ENCODE results near the gene RBM28.

RBM28 gene

GRCh38 chr7:128265906-128266300, 77.8 kb downstream of the RBM28 start:
- H3K27me3 ChIP-seq (ENCODE audit: low read depth), result no peaks in the 10 kb centered on the region
- H3K4me1 ChIP-seq, result peaks cover 10% of the 10 kb centered on the region
- in situ Hi-C loops (cut with MboI; ENCODE audit: low sequenced_read_pairs), result no loop called here

GRCh38 chr7:128265156-128265905, 78.4 kb downstream of the RBM28 start:
- Histone ChIP-seq H3K36me3 (replicated peaks) (no peaks in the 10 kb centered on the region), H3K4me3 (no peak overlapping the region), H3K9me3 (no peaks in the 10 kb centered on the region), H3K27me3 (ENCODE audit: low read depth) (no peaks in the 10 kb centered on the region), H3K4me1 (peaks cover 10% of the 10 kb centered on the region)
- in situ Hi-C loops (cut with MboI; ENCODE audit: low sequenced_read_pairs), result no loop called here
- no peak for DNase-seq (ENCODE audit: low spot score in 2 of 2)

More at GRCh38 chr7:128265906-128266300, 77.8 kb downstream of the RBM28 start:
- H3K36me3 ChIP-seq (replicated peaks), result no peaks in the 10 kb centered on the region
- DNase-seq (ENCODE audit: low spot score in 2 of 2), result no peak
- no peaks in the 10 kb centered on the region for H3K9me3 ChIP-seq
- no peak overlapping the region for H3K4me3 ChIP-seq

GRCh38 chr7:128264477-128264876, 79.2 kb downstream of the RBM28 start:
- in situ Hi-C loops (cut with MboI; ENCODE audit: low sequenced_read_pairs), result no loop called here
- H3K36me3 ChIP-seq (replicated peaks), result no peaks in the 10 kb centered on the region
- peaks cover 10% of the 10 kb centered on the region for H3K4me1 ChIP-seq
- no peak for DNase-seq (ENCODE audit: low spot score in 2 of 2)
- H3K27me3 ChIP-seq (ENCODE audit: low read depth), result no peaks in the 10 kb centered on the region
- no peaks in the 10 kb centered on the region for H3K9me3 ChIP-seq
- H3K4me3 ChIP-seq, result no peak overlapping the region

GRCh38 chr7:128263420-128263819, 80.3 kb downstream of the RBM28 start:
- Histone ChIP-seq H3K9me3 (no peaks in the 10 kb centered on the region), H3K27me3 (ENCODE audit: low read depth) (no peaks in the 10 kb centered on the region), H3K36me3 (replicated peaks) (no peaks in the 10 kb centered on the region), H3K4me1 (peaks cover 10% of the 10 kb centered on the region), H3K4me3 (no peak overlapping the region)
- in situ Hi-C loops (cut with MboI; ENCODE audit: low sequenced_read_pairs), result no loop called here
- DNase-seq (ENCODE audit: low spot score in 2 of 2), result no peak

- no peak for DNase-seq (ENCODE audit: low spot score in 2 of 2)
- Histone ChIP-seq H3K27me3 (ENCODE audit: low read depth) (no peaks in the 10 kb centered on the region), H3K4me1 (peaks cover 9% of the 10 kb centered on the region), H3K36me3 (replicated peaks) (no peaks in the 10 kb centered on the region), H3K4me3 (no peak overlapping the region), H3K9me3 (no peaks in the 10 kb centered on the region)
- in situ Hi-C loops (cut with MboI; ENCODE audit: low sequenced_read_pairs), result no loop called here
Observed at GRCh38 chr7:128262273-128263028, 81.3 kb downstream of the RBM28 start.

- Histone ChIP-seq H3K4me1 (no peaks in the 10 kb centered on the region), H3K4me3 (no peak overlapping the region), H3K9me3 (no peaks in the 10 kb centered on the region), H3K36me3 (replicated peaks) (no peaks in the 10 kb centered on the region), H3K27me3 (ENCODE audit: low read depth) (no peaks in the 10 kb centered on the region)
- in situ Hi-C loops (cut with MboI; ENCODE audit: low sequenced_read_pairs), result no loop called here
- DNase-seq (ENCODE audit: low spot score in 2 of 2), result no peak
Observed at GRCh38 chr7:128260069-128260795, 83.5 kb downstream of the RBM28 start.

DNA sequence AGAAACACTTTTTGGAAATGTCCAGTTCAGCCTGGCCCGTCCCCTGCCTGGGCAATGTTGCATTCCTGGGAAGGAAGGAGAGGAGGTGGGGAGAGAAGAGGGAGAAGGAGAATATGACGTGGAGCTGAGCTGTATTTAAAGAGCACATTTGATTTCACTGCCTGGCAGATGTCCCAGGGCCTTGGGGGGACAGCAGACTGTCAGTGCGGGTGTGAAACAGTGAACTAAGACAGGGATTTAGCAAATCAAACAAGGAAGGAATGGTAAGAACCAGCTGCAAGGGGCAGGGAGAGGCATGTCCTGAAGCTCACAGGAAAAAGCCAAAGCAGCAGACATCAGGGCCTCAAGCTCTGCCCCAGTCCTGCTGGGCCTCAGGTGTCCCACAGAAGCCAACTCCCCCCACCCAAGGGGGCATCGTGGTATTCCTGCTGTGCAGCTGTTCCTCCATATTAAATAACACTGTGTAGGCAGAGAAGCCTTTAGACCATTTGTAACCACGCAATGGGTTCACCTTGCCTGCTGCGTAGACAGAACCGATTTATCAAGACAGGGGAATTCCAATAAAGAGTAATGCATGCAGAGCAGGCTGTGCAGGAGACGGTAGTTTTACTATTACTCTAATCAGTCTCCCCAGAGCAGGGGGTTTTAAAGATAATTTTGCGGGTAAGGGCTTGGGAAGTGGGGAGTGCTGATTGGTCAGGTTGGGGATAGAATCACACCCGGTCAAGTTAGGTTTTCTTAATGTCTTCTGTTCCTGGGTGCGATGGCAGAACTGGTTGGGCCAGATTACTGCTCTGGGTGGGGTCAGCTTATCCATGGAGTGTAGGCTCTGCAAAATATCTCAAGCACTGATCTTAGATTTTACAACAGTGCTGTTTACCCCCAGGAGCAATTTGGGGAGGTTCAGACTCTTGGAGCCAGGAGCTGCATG, 84.3 kb downstream of the RBM28 start:
- no peaks in the 10 kb centered on the region for H3K9me3 ChIP-seq

DNA sequence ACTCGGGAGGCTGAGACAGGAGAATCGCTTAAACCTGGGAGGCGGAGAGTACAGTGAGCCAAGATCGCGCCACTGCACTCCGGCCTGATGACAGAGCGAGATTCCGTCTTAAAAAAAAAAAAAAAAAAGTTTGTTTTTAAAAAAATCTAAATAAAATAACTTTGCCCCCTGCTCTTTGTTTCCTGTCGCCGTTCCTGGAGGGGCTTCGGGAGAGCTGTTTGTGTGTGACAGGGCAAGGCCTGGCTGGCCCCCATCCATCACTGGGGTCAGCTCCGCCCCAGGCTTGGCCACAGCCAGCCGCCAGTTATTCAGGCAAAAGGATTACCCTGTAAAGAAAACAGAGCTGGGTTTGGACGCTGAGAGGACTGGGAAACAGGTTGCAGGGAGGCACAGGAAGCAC, 86.2 kb downstream of the RBM28 start:
- no peaks in the 10 kb centered on the region for H3K9me3 ChIP-seq
- DNase-seq (ENCODE audit: low spot score in 2 of 2), result no peak
- no peaks in the 10 kb centered on the region for H3K4me1 ChIP-seq
- H3K27me3 ChIP-seq (ENCODE audit: low read depth), result no peaks in the 10 kb centered on the region
- H3K36me3 ChIP-seq (replicated peaks), result no peaks in the 10 kb centered on the region
- in situ Hi-C loops (cut with MboI; ENCODE audit: low sequenced_read_pairs), result no loop called here
- no peak overlapping the region for H3K4me3 ChIP-seq

More for the DNA sequence above, 84.3 kb downstream of the RBM28 start:
- in situ Hi-C loops (cut with MboI; ENCODE audit: low sequenced_read_pairs), result no loop called here
- H3K36me3 ChIP-seq (replicated peaks), result no peaks in the 10 kb centered on the region
- no peaks in the 10 kb centered on the region for H3K27me3 ChIP-seq (ENCODE audit: low read depth)
- no peak for DNase-seq (ENCODE audit: low spot score in 2 of 2)
- H3K4me1 ChIP-seq, result no peaks in the 10 kb centered on the region
- no peak overlapping the region for H3K4me3 ChIP-seq

GRCh38 chr7:128255271-128255670, 88.4 kb downstream of the RBM28 start:
- Histone ChIP-seq H3K4me1 (no peaks in the 10 kb centered on the region), H3K27me3 (ENCODE audit: low read depth) (no peaks in the 10 kb centered on the region), H3K9me3 (no peaks in the 10 kb centered on the region), H3K4me3 (no peak overlapping the region), H3K36me3 (replicated peaks) (no peaks in the 10 kb centered on the region)
- in situ Hi-C loops (cut with MboI; ENCODE audit: low sequenced_read_pairs), result no loop called here
- DNase-seq (ENCODE audit: low spot score in 2 of 2), result no peak

DNA sequence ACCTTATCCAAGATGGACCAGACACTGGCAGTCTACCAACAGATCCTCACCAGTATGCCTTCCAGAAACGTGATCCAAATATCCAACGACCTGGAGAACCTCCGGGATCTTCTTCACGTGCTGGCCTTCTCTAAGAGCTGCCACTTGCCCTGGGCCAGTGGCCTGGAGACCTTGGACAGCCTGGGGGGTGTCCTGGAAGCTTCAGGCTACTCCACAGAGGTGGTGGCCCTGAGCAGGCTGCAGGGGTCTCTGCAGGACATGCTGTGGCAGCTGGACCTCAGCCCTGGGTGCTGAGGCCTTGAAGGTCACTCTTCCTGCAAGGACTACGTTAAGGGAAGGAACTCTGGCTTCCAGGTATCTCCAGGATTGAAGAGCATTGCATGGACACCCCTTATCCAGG, 89.2 kb downstream of the RBM28 start:
- Histone ChIP-seq H3K9me3 (no peaks in the 10 kb centered on the region), H3K36me3 (replicated peaks) (no peaks in the 10 kb centered on the region), H3K4me3 (no peak overlapping the region), H3K27me3 (ENCODE audit: low read depth) (peaks cover 4% of the 10 kb centered on the region; the same call in 1 of the 2 replicates), H3K4me1 (no peaks in the 10 kb centered on the region)
- in situ Hi-C loops (cut with MboI; ENCODE audit: low sequenced_read_pairs), result no loop called here
- no peak for DNase-seq (ENCODE audit: low spot score in 2 of 2)

GRCh38 chr7:128253701-128254100, 90.0 kb downstream of the RBM28 start:
- Histone ChIP-seq H3K4me1 (no peaks in the 10 kb centered on the region), H3K4me3 (no peak overlapping the region), H3K36me3 (replicated peaks) (no peaks in the 10 kb centered on the region), H3K9me3 (no peaks in the 10 kb centered on the region), H3K27me3 (ENCODE audit: low read depth) (peaks cover 4% of the 10 kb centered on the region; the same call in 1 of the 2 replicates)
- no peak for DNase-seq (ENCODE audit: low spot score in 2 of 2)
- in situ Hi-C loops (cut with MboI; ENCODE audit: low sequenced_read_pairs), result no loop called here

GRCh38 chr7:128251337-128251736, 92.4 kb downstream of the RBM28 start:
- Histone ChIP-seq H3K4me3 (no peak overlapping the region), H3K36me3 (replicated peaks) (no peaks in the 10 kb centered on the region), H3K9me3 (no peaks in the 10 kb centered on the region), H3K27me3 (ENCODE audit: low read depth) (peaks cover 4% of the 10 kb centered on the region; the same call in 1 of the 2 replicates), H3K4me1 (no peaks in the 10 kb centered on the region)
- in situ Hi-C loops (cut with MboI; ENCODE audit: low sequenced_read_pairs), result no loop called here
- no peak for DNase-seq (ENCODE audit: low spot score in 2 of 2)
